NCI-H82 treated with DMSO at 0.1 percent for 48 hours (cell line): Measurements from ENCODE around the gene CEP41.

Experiments
- DNase-seq: peaks from one replicate; lab custom pipeline; 2025; ENCODE audit not compliant: unreplicated experiment; lab: John Stamatoyannopoulos, UW

The CEP41 gene

GRCh38 chr7:130352194-130353074, 88.4 kb downstream of the CEP41 start:
- DNase-seq: no peak

GRCh38 chr7:130351791-130352090, 89.1 kb downstream of the CEP41 start:
- DNase-seq: no peak

GRCh38 chr7:130350945-130351790, 89.6 kb downstream of the CEP41 start:
- peak; percentile 41 for DNase-seq

DNA sequence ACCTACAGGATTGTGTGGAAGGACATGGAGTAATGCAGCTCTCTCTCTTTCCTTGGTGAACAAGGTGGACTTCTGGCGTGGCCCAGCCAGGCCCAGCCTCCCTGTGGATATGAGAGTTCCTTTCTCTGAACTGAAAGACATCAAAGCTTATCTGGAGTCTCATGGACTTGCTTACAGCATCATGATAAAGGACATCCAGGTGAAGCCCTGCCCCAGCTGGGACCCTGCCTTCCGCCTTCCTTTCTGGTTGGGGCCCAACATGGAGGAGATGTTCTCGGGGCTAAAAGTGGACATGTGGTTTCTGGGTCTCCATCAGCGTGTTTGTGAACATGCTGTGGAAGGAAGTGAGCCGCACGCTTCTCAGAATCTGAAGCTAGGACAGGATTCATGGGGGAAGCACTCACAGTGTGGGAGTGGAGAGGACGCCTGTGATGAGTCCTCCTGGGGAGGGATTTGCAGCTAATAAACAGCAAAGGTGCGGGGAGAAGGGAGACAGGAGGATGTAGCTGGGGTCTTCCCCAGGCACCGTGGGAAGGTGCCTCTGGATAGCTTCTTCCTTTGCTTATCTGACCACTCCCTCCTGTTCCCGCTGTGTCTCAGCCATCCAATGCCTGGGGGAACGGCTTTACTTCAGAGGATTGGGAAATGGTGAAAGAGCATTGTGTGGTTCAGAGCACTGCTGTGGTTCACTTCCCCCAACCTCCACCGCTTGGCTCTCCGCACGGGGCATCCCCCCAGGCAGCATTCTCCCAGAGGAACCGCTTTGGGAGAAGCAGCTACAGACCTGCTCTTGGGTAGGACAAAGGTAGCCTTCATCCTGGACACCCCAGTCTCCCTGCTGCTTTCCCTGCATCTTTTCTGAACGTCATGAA, 90.7 kb downstream of the CEP41 start:
- DNase-seq: no peak

DNA sequence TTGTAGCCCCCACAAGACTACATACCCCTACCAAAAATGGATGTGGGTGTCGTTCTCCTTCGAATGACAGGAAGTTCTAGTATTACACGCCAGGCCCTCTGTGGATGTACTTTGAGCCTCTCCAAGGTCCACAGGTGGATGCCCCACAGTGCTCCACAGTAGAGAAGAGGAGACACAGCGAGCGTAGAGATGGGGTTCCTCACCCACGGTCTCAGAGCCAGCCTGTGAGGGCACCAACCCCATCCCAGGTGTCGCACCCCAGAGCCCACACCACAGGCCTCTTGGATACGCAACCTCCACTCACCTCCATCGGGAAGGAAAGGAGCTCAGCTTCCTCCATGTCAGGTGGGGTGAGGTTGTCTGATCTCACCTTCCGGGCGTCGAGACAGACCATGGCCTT, 93.9 kb downstream of the CEP41 start:
- no peak for DNase-seq

DNA sequence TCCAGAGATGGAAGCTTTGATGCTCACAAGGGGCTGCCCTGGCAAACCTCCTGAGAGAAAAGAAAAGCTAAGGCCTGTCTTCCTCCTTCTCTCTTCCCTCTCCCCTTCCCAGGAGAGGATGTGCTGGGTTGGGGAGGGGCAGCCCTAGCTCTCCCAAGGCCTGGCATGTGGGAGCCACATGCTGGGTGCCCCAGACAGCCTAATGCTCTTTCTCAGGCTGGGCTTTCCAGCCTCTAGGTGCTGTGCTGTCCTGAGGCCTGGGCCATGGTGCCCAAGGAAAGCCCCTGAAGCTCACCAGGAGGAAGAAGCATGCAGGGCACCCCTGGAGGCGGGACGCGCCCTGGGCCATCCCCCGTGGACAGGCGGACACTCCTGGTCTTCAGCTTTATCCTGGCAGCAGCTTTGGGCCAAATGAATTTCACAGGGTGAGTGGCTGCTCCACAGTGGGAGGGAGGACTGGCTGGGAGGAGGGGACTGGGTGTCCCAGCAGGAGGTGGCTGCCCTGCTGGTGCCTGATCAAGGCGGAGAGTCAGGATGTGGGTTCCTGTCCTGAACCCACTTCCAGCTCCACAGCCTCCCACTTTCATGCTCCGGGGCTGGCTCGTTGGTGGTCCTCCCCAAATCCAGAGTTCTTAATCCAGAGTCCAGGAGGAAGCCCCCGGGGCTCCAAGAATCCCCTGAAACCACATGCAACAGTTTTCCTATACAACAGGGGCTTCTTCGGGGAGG, 94.5 kb downstream of the CEP41 start:
- DNase-seq: no peak

- DNase-seq: no peak
Measured at GRCh38 chr7:130345725-130346124, 95.1 kb downstream of the CEP41 start.

GRCh38 chr7:130345136-130345535, 95.7 kb downstream of the CEP41 start:
- no peak for DNase-seq

- no peak for DNase-seq
Measured at GRCh38 chr7:130344271-130344866, 96.4 kb downstream of the CEP41 start, which contains the start of gene CPA5. TSS of gene CPA5 (plus strand) at chr7:130344816. CDS start at chr7:130346486, 1,670 bp downstream.
